MCF 10A (cell line): ENCODE results near the gene MXRA8. TPM values are rescaled to one million over a fixed set of nuclear protein-coding genes. Genes with fewer than 3 reads are reported as not detected.
"Not testable (repeated sequence)": the region's sequence is repeated elsewhere in the genome, so short reads cannot be mapped to it uniquely, and the experiment has no call there.

Source experiments
- BruUV-seq: library from RNA; stranded (reverse); fragments of 400-500 nt; replicated peaks from 2 replicates; lab custom pipeline; 2021; lab: Mats Ljungman, UMichigan
- CTCF ChIA-PET: fragments of 300-600 bp; sonication (Branson Sonifier 250); formaldehyde crosslinking; extraction: SDS; loops from one replicate; lab custom pipeline; 2021; ENCODE audit warnings: antibody characterized with exemption, inconsistent platforms; lab: Yijun Ruan, JAX
- POLR2A ChIA-PET: fragments of 300-600, 350-650 bp; sonication (Branson Sonifier 250); formaldehyde crosslinking; extraction: SDS; loops from one replicate; lab custom pipeline; 2020; ENCODE audit warnings: antibody characterized with exemption, inconsistent platforms; lab: Yijun Ruan, JAX
- DNase-seq: peaks from one replicate; pipeline ENCODE4 v3.0.0-alpha.2; 2018; ENCODE audit not compliant: unreplicated experiment
- H3K27ac Mint-ChIP-seq: one replicate; pipeline ENCODE4 v1.8.0; 2022; ENCODE audit warnings: mild to moderate bottlenecking, low read depth, mixed read lengths; ENCODE audit not compliant: unreplicated experiment
- H3K27me3 Mint-ChIP-seq: one replicate; pipeline ENCODE4 v1.8.0; 2022; ENCODE audit warnings: mixed read lengths; ENCODE audit not compliant: insufficient read depth, unreplicated experiment
- H3K36me3 Mint-ChIP-seq: one replicate; pipeline ENCODE4 v1.8.0; 2022; ENCODE audit warnings: mild to moderate bottlenecking, moderate library complexity, mixed read lengths; ENCODE audit not compliant: insufficient read depth, unreplicated experiment
- H3K4me1 Mint-ChIP-seq: one replicate; pipeline ENCODE4 v1.8.0; 2022; ENCODE audit warnings: mixed read lengths; ENCODE audit not compliant: insufficient read depth, unreplicated experiment
- H3K4me3 Mint-ChIP-seq: one replicate; pipeline ENCODE4 v1.8.0; 2022; ENCODE audit warnings: mild to moderate bottlenecking, moderate library complexity, mixed read lengths; ENCODE audit not compliant: unreplicated experiment
- H3K9me3 Mint-ChIP-seq: one replicate; pipeline ENCODE4 v1.8.0; 2022; ENCODE audit warnings: mixed read lengths; ENCODE audit not compliant: unreplicated experiment
- CTCF ChIP-seq: fragments of 200-600 bp; IDR thresholded peaks from one replicate; pipeline ENCODE4 v1.8.0; 2022; ENCODE audit warnings: antibody characterized with exemption, mild to moderate bottlenecking; ENCODE audit not compliant: unreplicated experiment
- intact Hi-C: fragments of 100-400 bp; cut with micrococcal nuclease; formaldehyde crosslinking; loops from 2 replicates; pipeline ENCODE4 v1.14.1; 2022
- total RNA-seq: library from RNA; stranded (reverse); gene quantifications from 2 replicates; pipeline ENCODE4 v1.2.3, GENCODE V29; 2022

Gene MXRA8
- total RNA-seq, 1 experiment from 2014 or later = not detected

- H3K36me3 Mint-ChIP-seq = peaks cover 83% of the 10 kb centered on the region
- no peak for TF ChIP-seq CTCF
- peak overlapping the region; percentile 83 for H3K4me3 Mint-ChIP-seq
- ChIA-PET CTCF (interaction anchor here (0.7 to 1.3 kb wide), 3 partner anchors 34 to 468 kb away, joined by 4 read pairs; no protein-coding TSS in a partner anchor), POLR2A (interaction anchor here (0.7 to 3.4 kb wide), 8 partner anchors 7 to 393 kb away, joined by 3 to 40 read pairs (median 7); partner anchors contain the start of genes ANKRD65, AURKAIP1, CCNL2 and ISG15)
- no TSS peak for BruUV-seq
- no peaks in the 10 kb centered on the region for H3K27me3 Mint-ChIP-seq
- no peak for DNase-seq
- H3K4me1 Mint-ChIP-seq = peaks cover 13% of the 10 kb centered on the region
- H3K27ac Mint-ChIP-seq = peak overlapping the region; percentile 94
- no peaks in the 10 kb centered on the region for H3K9me3 Mint-ChIP-seq
- intact Hi-C loops = loop anchor here (10.0 kb wide), 1 partner anchor 99 kb away; no protein-coding TSS in a partner anchor
These were observed 47.9 kb upstream of the MXRA8 start for GRCh38 chr1:1406101-1406820.

GRCh38 chr1:1403653-1404052, 45.3 kb upstream of the MXRA8 start:
- Mint-ChIP-seq H3K4me3 (no peak overlapping the region), H3K27ac (peak overlapping the region; percentile 71)
- intact Hi-C loops = loop anchor here (10.0 kb wide), 1 partner anchor 101 kb away; no protein-coding TSS in a partner anchor

GRCh38 chr1:1402901-1403392, 44.6 kb upstream of the MXRA8 start:
- CTCF ChIA-PET = interaction anchor here (0.6 to 2.4 kb wide), 8 partner anchors 15 to 273 kb away, joined by 3 to 9 read pairs (median 3); no protein-coding TSS in a partner anchor
- peak overlapping the region; percentile 71 for H3K27ac Mint-ChIP-seq
- not testable (repeated sequence) for H3K27me3 Mint-ChIP-seq, DNase-seq, H3K4me3 Mint-ChIP-seq, H3K9me3 Mint-ChIP-seq, BruUV-seq
- H3K4me1 Mint-ChIP-seq = peaks cover 18% of the 10 kb centered on the region
- POLR2A ChIA-PET = interaction anchor here (1.9 to 2.0 kb wide), 2 partner anchors 28 to 102 kb away, joined by 9 to 13 read pairs; partner anchors contain the start of gene AURKAIP1
- intact Hi-C loops = loop anchor here (10.0 kb wide), 1 partner anchor 102 kb away; no protein-coding TSS in a partner anchor
- H3K36me3 Mint-ChIP-seq = peaks cover 91% of the 10 kb centered on the region

More at GRCh38 chr1:1403653-1404052, 45.3 kb upstream of the MXRA8 start:
- no peak for DNase-seq
- no TSS peak for BruUV-seq
- Mint-ChIP-seq H3K9me3 (no peaks in the 10 kb centered on the region), H3K4me1 (peaks cover 18% of the 10 kb centered on the region), H3K36me3 (peaks cover 86% of the 10 kb centered on the region), H3K27me3 (no peaks in the 10 kb centered on the region)
- ChIA-PET POLR2A (no interaction called here), CTCF (no interaction called here)
- TF ChIP-seq CTCF = no peak

- Mint-ChIP-seq H3K4me1 (peaks cover 18% of the 10 kb centered on the region), H3K27me3 (no peaks in the 10 kb centered on the region), H3K4me3 (peak overlapping the region; percentile 16), H3K36me3 (peaks cover 91% of the 10 kb centered on the region), H3K27ac (peak overlapping the region; percentile 69), H3K9me3 (no peaks in the 10 kb centered on the region)
- CTCF ChIA-PET = interaction anchor here (0.6 to 2.4 kb wide), 10 partner anchors 11 to 272 kb away, joined by 3 to 9 read pairs (median 3); no protein-coding TSS in a partner anchor
- BruUV-seq = no TSS peak
- POLR2A ChIA-PET = interaction anchor here (0.7 to 2.0 kb wide), 4 partner anchors 27 to 213 kb away, joined by 3 to 13 read pairs (median 6); partner anchors contain the start of genes AURKAIP1 and MIB2
- intact Hi-C loops = loop anchor here (10.0 kb wide), 1 partner anchor 103 kb away; no protein-coding TSS in a partner anchor
- peak; percentile 58 for TF ChIP-seq CTCF
- peak; percentile 73 for DNase-seq
These were observed 43.9 kb upstream of the MXRA8 start for GRCh38 chr1:1402072-1402900.
